Mucosa of descending colon (tissue), 3 donors: ENCODE results near the gene RNF4. TPM values are rescaled to one million over a fixed set of nuclear protein-coding genes. Genes with fewer than 3 reads are reported as not detected.

Experiments used
- ATAC-seq: fragments of 200-7000 bp; cut with Tn5 transposase; one replicate; pipeline ENCODE4 v1.9.1; 2020; ENCODE audit warnings: mild to moderate bottlenecking, moderate library complexity
- DNase-seq, 3 donors: peaks; one replicate each; pipeline ENCODE4 v3.0.0-alpha.2; 2020
- H3K36me3 ChIP-seq: fragments of 200-600 bp; one replicate; pipeline ENCODE4 v1.8.0; 2021; ENCODE audit warnings: low read depth, mild to moderate bottlenecking
- H3K4me1 ChIP-seq: fragments of 200-600 bp; one replicate; pipeline ENCODE4 v1.8.0; 2021; ENCODE audit warnings: low read depth, mild to moderate bottlenecking
- H3K4me3 ChIP-seq: fragments of 200-600 bp; one replicate; pipeline ENCODE4 v1.8.0; 2021; ENCODE audit warnings: mild to moderate bottlenecking
- H3K9me3 ChIP-seq: fragments of 200-600 bp; one replicate; pipeline ENCODE4 v1.8.0; 2021; ENCODE audit warnings: mild to moderate bottlenecking
- intact Hi-C, 2 donors: fragments of 100-400 bp; cut with DNase I in 1 of 2; cut with micrococcal nuclease in 1 of 2; formaldehyde crosslinking; loops; one replicate each; pipeline versions ENCODE4 v1.11.0 to v1.11.1; 2022; cut with DNase I, micrococcal nuclease
- total RNA-seq, 3 donors: library from RNA; stranded (reverse); fragmentation: NEBNext Ultra II Directional in 2 of 3; extraction: Animal tissue kit (Norgen Biotek cat#: 25700) in 2 of 3; gene quantifications; one replicate each; pipeline versions ENCODE4 v1.2.1 to v1.2.4, GENCODE V29; 2021 to 2023
- TF ChIP-seq, protein P1 (sequence below): fragments of 200-600 bp; IDR thresholded peaks from one replicate; pipeline ENCODE4 v1.8.0; 2022; ENCODE audit warnings: antibody characterized with exemption, mild to moderate bottlenecking
- donor health status: DM: no; HTN: no; CAD: no; lungs with moderate emphysema.
- donor health status: DM: no; HTN: no; CAD: no.
- donor health status: DM: no; HTN: yes; CAD: no.

Gene RNF4
- total RNA-seq, 3 donors from 2014 or later: 48.0 to 55.1 (median 51.9) TPM

DNA sequence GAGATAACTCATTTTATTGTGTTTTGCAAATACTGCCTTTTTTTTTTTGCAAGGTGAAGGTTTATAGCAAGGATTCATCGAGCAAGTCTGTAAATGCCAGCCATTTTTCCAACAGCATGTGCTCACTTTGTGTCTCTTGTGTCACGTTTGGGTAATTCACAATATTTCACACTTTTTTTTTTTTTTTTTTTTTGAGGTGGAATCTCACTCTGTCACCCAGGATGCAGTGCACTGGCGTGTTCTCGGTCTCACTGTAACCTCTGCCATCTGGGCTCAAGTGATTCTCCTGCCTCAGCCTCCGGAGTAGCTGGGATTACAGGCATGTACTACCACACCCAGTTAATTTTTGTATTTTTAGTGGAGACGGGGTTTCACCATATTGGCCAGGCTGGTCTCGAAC is 1.9 kb downstream of the RNF4 start:
- H3K4me3 ChIP-seq: no peak overlapping the region
- H3K9me3 ChIP-seq: no peaks in the 10 kb centered on the region
- intact Hi-C loops: no loop called here
- no peak for DNase-seq
- H3K4me1 ChIP-seq: peaks cover 25% of the 10 kb centered on the region
- no peak for ATAC-seq
- TF ChIP-seq, protein P1, sequence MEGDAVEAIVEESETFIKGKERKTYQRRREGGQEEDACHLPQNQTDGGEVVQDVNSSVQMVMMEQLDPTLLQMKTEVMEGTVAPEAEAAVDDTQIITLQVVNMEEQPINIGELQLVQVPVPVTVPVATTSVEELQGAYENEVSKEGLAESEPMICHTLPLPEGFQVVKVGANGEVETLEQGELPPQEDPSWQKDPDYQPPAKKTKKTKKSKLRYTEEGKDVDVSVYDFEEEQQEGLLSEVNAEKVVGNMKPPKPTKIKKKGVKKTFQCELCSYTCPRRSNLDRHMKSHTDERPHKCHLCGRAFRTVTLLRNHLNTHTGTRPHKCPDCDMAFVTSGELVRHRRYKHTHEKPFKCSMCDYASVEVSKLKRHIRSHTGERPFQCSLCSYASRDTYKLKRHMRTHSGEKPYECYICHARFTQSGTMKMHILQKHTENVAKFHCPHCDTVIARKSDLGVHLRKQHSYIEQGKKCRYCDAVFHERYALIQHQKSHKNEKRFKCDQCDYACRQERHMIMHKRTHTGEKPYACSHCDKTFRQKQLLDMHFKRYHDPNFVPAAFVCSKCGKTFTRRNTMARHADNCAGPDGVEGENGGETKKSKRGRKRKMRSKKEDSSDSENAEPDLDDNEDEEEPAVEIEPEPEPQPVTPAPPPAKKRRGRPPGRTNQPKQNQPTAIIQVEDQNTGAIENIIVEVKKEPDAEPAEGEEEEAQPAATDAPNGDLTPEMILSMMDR: no peak
- H3K36me3 ChIP-seq: no peaks in the 10 kb centered on the region

DNA sequence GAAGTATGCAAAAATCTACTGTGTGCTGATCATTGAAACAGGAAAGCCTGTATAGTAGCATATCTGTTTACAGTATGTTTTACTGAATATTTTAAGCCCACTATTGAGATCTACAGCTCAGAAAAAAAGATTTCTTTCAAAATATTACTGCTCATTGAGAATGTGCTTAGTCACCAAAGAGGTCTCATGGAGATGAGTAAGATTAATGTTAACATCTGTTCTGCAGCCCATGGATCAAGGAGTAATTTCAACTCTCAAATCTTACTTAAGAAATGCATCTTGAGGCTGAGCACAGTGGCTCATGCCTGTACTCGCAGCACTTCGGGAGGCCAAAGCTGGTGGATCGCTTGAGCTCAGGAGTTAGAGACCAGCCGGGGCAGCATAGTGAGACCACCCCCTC is 3.3 kb downstream of the RNF4 start:
- H3K9me3 ChIP-seq: no peaks in the 10 kb centered on the region
- DNase-seq (no peak), ATAC-seq (no peak)
- no peak overlapping the region for H3K4me3 ChIP-seq
- no peaks in the 10 kb centered on the region for H3K36me3 ChIP-seq
- TF ChIP-seq, protein P1: no peak
- intact Hi-C loops: no loop called here
- H3K4me1 ChIP-seq: peaks cover 27% of the 10 kb centered on the region

DNA sequence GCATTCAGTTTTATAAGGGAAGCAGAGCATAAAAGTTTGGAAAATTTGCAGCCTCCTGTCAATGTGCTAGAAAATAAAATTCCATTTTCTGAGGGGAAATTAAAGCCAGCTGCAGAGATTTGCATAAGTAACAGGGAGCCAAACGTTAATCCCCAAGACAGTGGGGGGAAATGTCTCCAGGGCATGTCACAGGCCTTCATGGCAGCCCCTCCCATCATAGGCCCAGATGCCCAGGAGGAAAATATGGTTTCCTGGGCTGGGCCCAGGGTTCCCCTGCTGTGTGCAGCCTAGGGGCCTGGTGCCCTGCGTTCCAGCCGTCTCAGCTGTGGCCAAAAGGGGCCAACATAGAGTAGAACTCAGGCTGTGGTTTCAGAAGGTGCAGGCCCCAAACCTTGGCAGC is 9.3 kb downstream of the RNF4 start:
- intact Hi-C loops: no loop called here
- DNase-seq (no peak), ATAC-seq (peak; percentile 5)
- TF ChIP-seq, protein P1: no peak
- Histone ChIP-seq H3K4me1 (peaks cover 57% of the 10 kb centered on the region), H3K36me3 (no peaks in the 10 kb centered on the region), H3K9me3 (no peaks in the 10 kb centered on the region), H3K4me3 (no peak overlapping the region)

DNA sequence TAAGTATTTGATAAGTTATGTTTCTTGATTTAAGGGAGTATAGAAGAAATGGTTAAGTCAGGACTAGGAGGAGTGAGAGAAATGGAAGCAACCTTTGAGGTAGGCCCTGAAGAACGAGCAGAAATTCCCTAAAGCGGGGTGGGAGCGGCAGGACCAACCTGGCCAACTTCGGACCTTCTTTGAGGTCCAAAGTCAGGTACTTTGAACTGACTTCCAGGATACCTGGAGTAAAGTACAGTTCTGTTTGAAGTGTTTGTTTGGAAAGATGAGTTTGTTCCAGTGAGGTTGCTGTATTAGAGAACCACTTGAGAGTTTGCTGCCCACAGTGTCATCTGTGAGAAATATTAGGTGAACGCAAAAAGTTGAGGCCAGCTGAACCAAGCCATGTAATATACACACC is 11.7 kb downstream of the RNF4 start:
- Histone ChIP-seq H3K4me3 (no peak overlapping the region), H3K36me3 (no peaks in the 10 kb centered on the region), H3K9me3 (no peaks in the 10 kb centered on the region), H3K4me1 (peaks cover 69% of the 10 kb centered on the region)
- no peak for DNase-seq
- TF ChIP-seq, protein P1: no peak
- intact Hi-C loops: no loop called here
- no peak for ATAC-seq

DNA sequence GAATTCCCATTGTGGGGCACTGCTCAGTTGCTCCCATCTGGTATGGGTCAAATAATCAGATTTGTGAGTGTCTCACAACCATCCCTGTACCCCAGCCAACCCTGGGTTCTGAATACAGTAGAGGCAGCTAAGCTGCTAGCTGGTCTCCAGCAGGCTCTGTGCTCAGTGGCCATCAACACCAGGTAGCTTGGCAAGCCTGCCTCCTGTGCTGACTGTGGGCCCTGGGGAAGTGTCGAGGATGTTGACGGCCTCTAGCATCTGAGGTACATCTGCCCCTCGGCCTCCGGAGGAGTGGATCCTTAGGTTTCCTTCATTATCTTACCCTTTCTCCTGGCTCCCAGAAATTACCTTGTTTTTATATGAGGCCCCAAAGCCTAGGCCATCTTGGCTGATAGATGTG is 13.3 kb downstream of the RNF4 start:
- Histone ChIP-seq H3K4me1 (peaks cover 80% of the 10 kb centered on the region), H3K36me3 (no peaks in the 10 kb centered on the region), H3K9me3 (no peaks in the 10 kb centered on the region), H3K4me3 (no peak overlapping the region)
- no peak for DNase-seq
- TF ChIP-seq, protein P1: no peak
- no peak for ATAC-seq
- intact Hi-C loops: no loop called here

DNA sequence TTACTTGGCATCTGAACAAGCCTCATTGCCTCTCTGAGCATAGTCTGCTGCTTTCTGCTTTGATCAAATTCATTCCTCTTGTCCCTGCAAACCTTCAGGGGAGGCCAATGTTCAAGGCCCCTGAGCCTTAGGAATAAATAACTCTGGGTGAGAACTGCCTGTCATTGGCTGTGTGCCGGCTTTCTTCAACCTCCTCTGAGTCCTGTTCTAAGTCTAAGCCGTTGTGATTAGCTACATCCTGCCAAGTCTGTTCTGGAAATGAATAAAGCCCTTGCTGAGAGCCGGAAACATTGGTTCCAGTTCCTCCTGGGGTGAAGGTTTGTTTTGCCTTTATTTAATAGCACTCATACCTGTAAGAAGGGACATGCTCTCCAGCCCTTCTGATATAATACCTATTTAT is 13.8 kb downstream of the RNF4 start:
- peak; percentile 54 for ATAC-seq
- peak in 1 of 3 donors; percentile 38 for DNase-seq
- Histone ChIP-seq H3K4me1 (peaks cover 80% of the 10 kb centered on the region), H3K4me3 (no peak overlapping the region), H3K9me3 (no peaks in the 10 kb centered on the region), H3K36me3 (no peaks in the 10 kb centered on the region)
- TF ChIP-seq, protein P1: no peak
- intact Hi-C loops: no loop called here
